ENCODE data around the gene HEPHL1. TPM values are rescaled to one million over a fixed set of nuclear protein-coding genes. Genes with fewer than 3 reads are reported as not detected.

Gene HEPHL1
- total RNA-seq, 4 donors from 2014 or later, result not detected

- no peak for TF ChIP-seq POLR2A (IDR thresholded peaks at IDR 0.05)
- TF ChIP-seq, protein P1, sequence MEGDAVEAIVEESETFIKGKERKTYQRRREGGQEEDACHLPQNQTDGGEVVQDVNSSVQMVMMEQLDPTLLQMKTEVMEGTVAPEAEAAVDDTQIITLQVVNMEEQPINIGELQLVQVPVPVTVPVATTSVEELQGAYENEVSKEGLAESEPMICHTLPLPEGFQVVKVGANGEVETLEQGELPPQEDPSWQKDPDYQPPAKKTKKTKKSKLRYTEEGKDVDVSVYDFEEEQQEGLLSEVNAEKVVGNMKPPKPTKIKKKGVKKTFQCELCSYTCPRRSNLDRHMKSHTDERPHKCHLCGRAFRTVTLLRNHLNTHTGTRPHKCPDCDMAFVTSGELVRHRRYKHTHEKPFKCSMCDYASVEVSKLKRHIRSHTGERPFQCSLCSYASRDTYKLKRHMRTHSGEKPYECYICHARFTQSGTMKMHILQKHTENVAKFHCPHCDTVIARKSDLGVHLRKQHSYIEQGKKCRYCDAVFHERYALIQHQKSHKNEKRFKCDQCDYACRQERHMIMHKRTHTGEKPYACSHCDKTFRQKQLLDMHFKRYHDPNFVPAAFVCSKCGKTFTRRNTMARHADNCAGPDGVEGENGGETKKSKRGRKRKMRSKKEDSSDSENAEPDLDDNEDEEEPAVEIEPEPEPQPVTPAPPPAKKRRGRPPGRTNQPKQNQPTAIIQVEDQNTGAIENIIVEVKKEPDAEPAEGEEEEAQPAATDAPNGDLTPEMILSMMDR (IDR thresholded peaks at IDR 0.05), result no peak
- Histone ChIP-seq H3K27ac (no peak overlapping the region), H3K4me3 (no peak overlapping the region), H3K27me3 (no peaks in the 10 kb centered on the region), H3K9me3 (no peaks in the 10 kb centered on the region), H3K36me3 (no peaks in the 10 kb centered on the region), H3K4me1 (no peaks in the 10 kb centered on the region)
- no peak for DNase-seq
- intact Hi-C loops (cut with DNase I; ENCODE audit: low total_unique reads), result no loop called here
Observed at GRCh38 chr11:94036096-94036495, 14.9 kb downstream of the HEPHL1 start.

DNA sequence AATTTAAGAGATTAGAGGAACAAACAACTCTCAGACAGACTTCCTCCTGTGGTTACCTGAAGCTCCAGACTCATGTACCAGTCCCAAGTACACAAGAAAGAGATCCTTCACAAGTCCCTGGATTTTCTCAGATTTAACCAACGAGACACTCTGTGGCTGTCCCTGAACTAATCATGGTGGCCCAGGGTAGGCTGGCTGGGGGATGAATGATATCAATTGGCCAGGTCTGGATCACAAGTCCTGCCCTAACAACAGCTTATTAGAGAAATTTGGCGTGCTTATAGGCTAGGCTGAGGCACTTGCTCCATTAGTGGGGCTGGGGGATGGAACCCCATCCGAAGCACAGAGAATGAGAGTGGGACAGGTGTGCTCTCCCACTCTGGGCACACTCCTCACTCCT, 22.1 kb downstream of the HEPHL1 start:
- H3K36me3 ChIP-seq, result no peaks in the 10 kb centered on the region
- no peak for TF ChIP-seq POLR2A (IDR thresholded peaks at IDR 0.05)
- TF ChIP-seq, protein P1 (IDR thresholded peaks at IDR 0.05), result no peak
- intact Hi-C loops (cut with DNase I; ENCODE audit: low total_unique reads), result no loop called here
- no peak for DNase-seq
- no peaks in the 10 kb centered on the region for H3K27me3 ChIP-seq
- no peak overlapping the region for H3K27ac ChIP-seq
- H3K4me1 ChIP-seq, result no peaks in the 10 kb centered on the region
- H3K4me3 ChIP-seq, result no peak overlapping the region
- no peaks in the 10 kb centered on the region for H3K9me3 ChIP-seq

DNA sequence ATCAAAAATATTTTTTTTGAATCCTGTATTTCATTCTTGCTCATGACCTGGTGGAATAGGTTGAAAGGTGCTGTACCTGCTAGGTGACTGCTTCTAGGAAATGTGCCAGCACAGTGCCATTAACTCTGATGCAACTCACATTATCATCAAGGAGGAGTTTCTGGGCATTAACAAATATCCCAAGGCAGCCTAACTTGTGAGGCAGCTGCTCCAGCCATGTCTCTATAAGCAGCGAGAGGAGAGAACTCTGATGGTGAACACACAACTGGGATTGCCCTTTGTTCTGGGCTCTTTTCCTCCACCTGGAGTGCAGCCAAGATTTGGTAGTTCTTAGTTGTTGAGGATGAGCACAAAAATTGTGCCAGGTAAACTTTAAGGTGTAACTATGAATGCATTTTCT, 25.6 kb downstream of the HEPHL1 start:
- Histone ChIP-seq H3K9me3 (no peaks in the 10 kb centered on the region), H3K27ac (no peak overlapping the region), H3K4me1 (no peaks in the 10 kb centered on the region), H3K4me3 (no peak overlapping the region), H3K36me3 (no peaks in the 10 kb centered on the region), H3K27me3 (no peaks in the 10 kb centered on the region)
- TF ChIP-seq, protein P1 (IDR thresholded peaks at IDR 0.05), result no peak
- no peak for TF ChIP-seq POLR2A (IDR thresholded peaks at IDR 0.05)
- DNase-seq, result no peak
- intact Hi-C loops (cut with DNase I; ENCODE audit: low total_unique reads), result no loop called here

GRCh38 chr11:94048032-94048709, 27.0 kb downstream of the HEPHL1 start:
- intact Hi-C loops (cut with DNase I; ENCODE audit: low total_unique reads), result no loop called here
- H3K27me3 ChIP-seq, result no peaks in the 10 kb centered on the region
- H3K9me3 ChIP-seq, result no peaks in the 10 kb centered on the region
- TF ChIP-seq POLR2A (IDR thresholded peaks at IDR 0.05), result no peak
- TF ChIP-seq, protein P1 (IDR thresholded peaks at IDR 0.05), result no peak
- H3K36me3 ChIP-seq, result no peaks in the 10 kb centered on the region
- no peaks in the 10 kb centered on the region for H3K4me1 ChIP-seq
- H3K4me3 ChIP-seq, result no peak overlapping the region
- no peak overlapping the region for H3K27ac ChIP-seq
- DNase-seq, result no peak

DNA sequence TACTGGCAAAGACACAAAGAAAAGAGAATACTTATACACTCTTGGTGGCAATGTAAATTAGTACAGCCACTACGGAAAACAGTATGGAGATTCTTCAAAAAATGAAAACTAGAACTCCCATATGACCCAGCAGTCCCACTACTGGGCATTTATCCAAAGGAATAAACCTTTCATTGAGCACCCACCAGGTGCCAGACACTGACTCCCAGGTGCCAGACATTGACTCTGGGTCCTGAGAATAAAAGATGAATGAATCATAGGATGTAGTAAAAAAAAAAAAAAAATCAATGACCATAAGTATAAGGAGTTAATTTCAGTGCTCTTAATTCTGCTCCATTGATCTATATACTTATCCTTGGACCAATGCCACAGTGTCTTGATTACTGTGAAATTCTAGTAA, 28.2 kb downstream of the HEPHL1 start:
- TF ChIP-seq POLR2A (IDR thresholded peaks at IDR 0.05), result no peak
- TF ChIP-seq, protein P1 (IDR thresholded peaks at IDR 0.05), result no peak
- DNase-seq, result no peak
- Histone ChIP-seq H3K27me3 (no peaks in the 10 kb centered on the region), H3K36me3 (no peaks in the 10 kb centered on the region), H3K9me3 (no peaks in the 10 kb centered on the region), H3K4me3 (no peak overlapping the region), H3K4me1 (no peaks in the 10 kb centered on the region), H3K27ac (no peak overlapping the region)
- intact Hi-C loops (cut with DNase I; ENCODE audit: low total_unique reads), result no loop called here
